Fibroblast of lung (primary cell): ENCODE results near the gene FITM2. TPM values are rescaled to one million over a fixed set of nuclear protein-coding genes. Genes with fewer than 3 reads are reported as not detected.
"Not testable (repeated sequence)": the region's sequence is repeated elsewhere in the genome, so short reads cannot be mapped to it uniquely, and the experiment has no call there.

Experiments used
- DNase-seq, 2 donors: peaks; one replicate each; pipeline versions ENCODE4 v3.0.0 to v3.0.0-alpha.2; 2010; ENCODE audit warnings: low read depth in 2 of 2
- H2AFZ ChIP-seq: 2 replicates; pipeline ENCODE4 v1.5.1; 2012; ENCODE audit warnings: low read length, control low read depth, inconsistent platforms
- H3K27ac ChIP-seq: 2 replicates; pipeline ENCODE4 v1.5.1; 2011; ENCODE audit warnings: low read length, control low read depth; ENCODE audit not compliant: insufficient read depth
- H3K27me3 ChIP-seq: 2 replicates; pipeline ENCODE4 v1.5.1; 2011; ENCODE audit warnings: mild to moderate bottlenecking, low read length; ENCODE audit not compliant: control insufficient read depth, insufficient read depth
- H3K36me3 ChIP-seq: 2 replicates; pipeline ENCODE4 v1.5.1; 2011; ENCODE audit warnings: low read length; ENCODE audit not compliant: control insufficient read depth, insufficient read depth
- H3K4me1 ChIP-seq: 2 replicates; pipeline ENCODE4 v1.5.1; 2011; ENCODE audit warnings: low read length; ENCODE audit not compliant: control insufficient read depth, insufficient read depth; ENCODE audit errors: extremely low read depth
- H3K4me2 ChIP-seq: 2 replicates; pipeline ENCODE4 v1.5.1; 2011; ENCODE audit warnings: low read length, control low read depth; ENCODE audit not compliant: insufficient read depth; ENCODE audit errors: extremely low read depth
- H3K4me3 ChIP-seq, 4 experiments: fragments of 200-600 bp in 1 of 4; sonication (generic) in 1 of 4; replicated peaks in 1 of 4; 2 replicates each; pipeline ENCODE4 v1.5.1; 2011 to 2016; ENCODE audit warnings: low read length in 4 of 4, low read depth in 3 of 4, mild to moderate bottlenecking in 3 of 4, control low read depth in 2 of 4, inconsistent platforms in 1 of 4, mixed read lengths in 1 of 4; ENCODE audit not compliant: insufficient read depth in 1 of 4; ENCODE audit errors: control extremely low read depth in 1 of 4
- H3K79me2 ChIP-seq: 2 replicates; pipeline ENCODE4 v1.5.1; 2012; ENCODE audit warnings: mild to moderate bottlenecking, low read length, inconsistent platforms; ENCODE audit not compliant: control insufficient read depth, insufficient read depth
- H3K9ac ChIP-seq: 2 replicates; pipeline ENCODE4 v1.5.1; 2011; ENCODE audit warnings: mild to moderate bottlenecking, low read length, control low read depth; ENCODE audit not compliant: insufficient read depth
- H3K9me3 ChIP-seq: 2 replicates; pipeline ENCODE4 v1.5.1; 2012; ENCODE audit warnings: low read depth, low read length; ENCODE audit not compliant: control insufficient read depth, insufficient read depth
- H4K20me1 ChIP-seq: 2 replicates; pipeline ENCODE4 v1.5.1; 2011; ENCODE audit warnings: low read length; ENCODE audit not compliant: control insufficient read depth, insufficient read depth; ENCODE audit errors: extremely low read depth
- EZH2 ChIP-seq: IDR thresholded peaks from 2 replicates; pipeline ENCODE4 v1.5.1; 2012; ENCODE audit warnings: low read length, control low read depth, mild to moderate bottlenecking; ENCODE audit errors: missing control alignments
- polyA plus RNA-seq, 2 donors: library from polyadenylated mRNA; depleted of rRNA in 1 of 2; stranded (reverse) in 1 of 2; unstranded in 1 of 2; fragments of >200 nt; gene quantifications; 2 replicates each; pipeline ENCODE4 v1.2.1, GENCODE V29; 2011 to 2012; ENCODE audit warnings: missing spikeins in 1 of 2
- total RNA-seq: library from RNA; depleted of rRNA; stranded (reverse); fragments of >200 nt; gene quantifications from 2 replicates; pipeline ENCODE4 v1.2.1, GENCODE V29; 2014
- TF ChIP-seq, protein P1 (sequence below), 2 donors: IDR thresholded peaks in 1 of 2; conservative IDR thresholded peaks in 1 of 2; 1 replicate in 1 of 2; 2 replicates in 1 of 2; pipeline ENCODE4 v1.5.1; 2011 to 2012; ENCODE audit warnings: low read length in 2 of 2, control low read depth in 1 of 2, inconsistent platforms in 1 of 2, low read depth in 1 of 2, mild to moderate bottlenecking in 1 of 2

FITM2 gene
- total and polyA plus RNA-seq, 2 donors (not counting 1 experiment from before 2014, with no cell fraction given), result 8.6 to 9.7 TPM

DNA sequence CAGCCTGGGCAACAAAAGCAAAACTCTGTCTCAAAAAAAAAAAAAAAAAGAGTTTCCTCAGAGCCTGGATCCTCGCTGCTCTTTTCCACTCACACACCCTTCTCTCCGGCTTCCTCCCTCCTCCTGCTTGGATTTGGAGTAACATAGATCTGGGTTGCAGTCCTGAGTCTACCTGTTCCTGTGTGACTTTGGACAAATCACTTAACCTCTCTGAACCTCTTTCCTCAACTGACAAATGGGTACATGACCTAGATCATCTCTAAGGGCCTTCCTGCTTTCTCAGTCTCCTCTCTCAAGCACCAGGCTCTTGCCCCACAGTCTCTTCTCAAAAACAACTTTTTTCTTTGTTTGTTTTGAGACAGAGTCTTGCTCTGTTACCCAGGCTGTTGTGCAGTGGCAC, 20.2 kb upstream of the FITM2 start:
- TF ChIP-seq, protein P1, sequence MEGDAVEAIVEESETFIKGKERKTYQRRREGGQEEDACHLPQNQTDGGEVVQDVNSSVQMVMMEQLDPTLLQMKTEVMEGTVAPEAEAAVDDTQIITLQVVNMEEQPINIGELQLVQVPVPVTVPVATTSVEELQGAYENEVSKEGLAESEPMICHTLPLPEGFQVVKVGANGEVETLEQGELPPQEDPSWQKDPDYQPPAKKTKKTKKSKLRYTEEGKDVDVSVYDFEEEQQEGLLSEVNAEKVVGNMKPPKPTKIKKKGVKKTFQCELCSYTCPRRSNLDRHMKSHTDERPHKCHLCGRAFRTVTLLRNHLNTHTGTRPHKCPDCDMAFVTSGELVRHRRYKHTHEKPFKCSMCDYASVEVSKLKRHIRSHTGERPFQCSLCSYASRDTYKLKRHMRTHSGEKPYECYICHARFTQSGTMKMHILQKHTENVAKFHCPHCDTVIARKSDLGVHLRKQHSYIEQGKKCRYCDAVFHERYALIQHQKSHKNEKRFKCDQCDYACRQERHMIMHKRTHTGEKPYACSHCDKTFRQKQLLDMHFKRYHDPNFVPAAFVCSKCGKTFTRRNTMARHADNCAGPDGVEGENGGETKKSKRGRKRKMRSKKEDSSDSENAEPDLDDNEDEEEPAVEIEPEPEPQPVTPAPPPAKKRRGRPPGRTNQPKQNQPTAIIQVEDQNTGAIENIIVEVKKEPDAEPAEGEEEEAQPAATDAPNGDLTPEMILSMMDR (conservative IDR thresholded peaks at IDR 0.05 in 1 of 2, IDR thresholded peaks at IDR 0.05 in 1 of 2; ENCODE audit: low read depth in 1 of 2, low read length in 2 of 2), result no peak
- TF ChIP-seq EZH2, result no peak
- Histone ChIP-seq H2AFZ (no peak overlapping the region), H3K4me3 (no peak overlapping the region), H3K4me2 (no peak overlapping the region), H3K9me3 (no peaks in the 10 kb centered on the region), H3K36me3 (no peaks in the 10 kb centered on the region), H3K27ac (no peak overlapping the region), H3K9ac (no peak overlapping the region), H3K27me3 (peaks cover 3% of the 10 kb centered on the region), H3K4me1 (no peaks in the 10 kb centered on the region), H3K79me2 (no peaks in the 10 kb centered on the region), H4K20me1 (no peaks in the 10 kb centered on the region)
- DNase-seq, result no peak

DNA sequence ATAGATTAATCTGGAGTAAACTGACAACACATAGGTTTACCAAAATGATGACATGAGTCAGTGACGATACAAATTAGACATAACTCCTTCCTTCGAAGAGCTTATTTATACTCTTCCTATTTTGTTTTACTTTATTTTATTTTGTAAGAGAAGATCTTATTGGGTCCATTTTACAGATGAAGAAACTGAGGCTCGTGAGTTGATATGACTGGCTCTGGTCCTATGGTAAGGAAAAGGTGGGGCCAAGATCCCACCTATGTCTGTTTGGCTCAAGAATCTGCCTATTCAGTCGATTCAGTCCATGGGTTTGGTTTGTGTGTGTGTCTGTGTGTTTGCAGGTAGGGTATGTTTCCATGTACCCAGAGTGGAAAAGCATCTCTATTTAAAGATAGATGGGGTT, 17.4 kb upstream of the FITM2 start:
- no peak overlapping the region for H3K4me3 ChIP-seq
- no peak overlapping the region for H3K4me2 ChIP-seq
- DNase-seq, result no peak
- no peak overlapping the region for H3K27ac ChIP-seq
- no peaks in the 10 kb centered on the region for H3K9me3 ChIP-seq
- no peaks in the 10 kb centered on the region for H3K4me1 ChIP-seq
- H3K36me3 ChIP-seq, result no peaks in the 10 kb centered on the region
- no peaks in the 10 kb centered on the region for H3K79me2 ChIP-seq
- H3K9ac ChIP-seq, result no peak overlapping the region
- TF ChIP-seq, protein P1 (conservative IDR thresholded peaks at IDR 0.05 in 1 of 2, IDR thresholded peaks at IDR 0.05 in 1 of 2; ENCODE audit: low read depth in 1 of 2, low read length in 2 of 2), result no peak
- no peak for TF ChIP-seq EZH2
- peaks cover 3% of the 10 kb centered on the region for H3K27me3 ChIP-seq
- H4K20me1 ChIP-seq, result no peaks in the 10 kb centered on the region
- no peak overlapping the region for H2AFZ ChIP-seq

DNA sequence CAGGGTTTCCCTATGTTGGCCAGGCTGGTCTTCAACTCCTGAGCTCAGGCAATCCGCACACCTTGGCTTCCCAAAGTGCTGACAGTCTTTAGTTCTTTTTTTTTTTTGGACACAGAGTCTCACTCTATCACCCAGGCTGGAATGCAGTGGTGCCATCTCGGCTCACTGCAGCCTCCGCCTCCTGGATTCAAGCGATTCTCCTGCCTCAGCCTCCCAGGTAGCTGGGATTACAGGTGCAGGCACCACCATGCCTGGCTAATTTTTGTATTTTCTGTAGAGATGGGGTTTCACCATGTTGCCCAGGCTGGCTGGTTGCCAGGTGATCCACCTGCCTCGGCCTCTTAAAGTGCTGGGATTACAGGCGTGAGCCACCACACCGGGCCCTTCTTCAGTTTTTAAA, 16.7 kb upstream of the FITM2 start:
- not testable (repeated sequence) for H3K27me3 ChIP-seq, H3K9ac ChIP-seq, H3K4me1 ChIP-seq, H4K20me1 ChIP-seq, H3K79me2 ChIP-seq, H3K9me3 ChIP-seq, H3K36me3 ChIP-seq, H2AFZ ChIP-seq, H3K4me3 ChIP-seq, H3K27ac ChIP-seq, H3K4me2 ChIP-seq, DNase-seq
